HepG2 (cell line): ENCODE results near the gene COX6B1. TPM values are rescaled to one million over a fixed set of nuclear protein-coding genes. Genes with fewer than 3 reads are reported as not detected.

ENCODE experiments used
- GATAD2A ChIP-seq: IDR thresholded peaks from 2 replicates; pipeline ENCODE4 v1.6.1; 2016
- HNF1B ChIP-seq: sonication (generic); formaldehyde crosslinking; IDR thresholded peaks from 2 replicates; pipeline ENCODE4 v1.5.1; 2020; ENCODE audit warnings: mild to moderate bottlenecking, moderate library complexity, missing genetic modification reagents
- HOXD1 ChIP-seq: sonication (generic); formaldehyde crosslinking; IDR thresholded peaks from 2 replicates; pipeline ENCODE4 v1.5.0; 2020; ENCODE audit warnings: missing genetic modification reagents
- MED1 ChIP-seq: sonication (generic); formaldehyde crosslinking; IDR thresholded peaks from 2 replicates; pipeline ENCODE4 v1.4.0; 2020; ENCODE audit warnings: missing genetic modification reagents
- SNRNP70 ChIP-seq: fragments of 200-400 bp; formaldehyde crosslinking; IDR thresholded peaks from 2 replicates; pipeline ENCODE4 v1.6.1; 2017; ENCODE audit warnings: mild to moderate bottlenecking, low read depth, low read length, moderate library complexity
- ZMYM3 ChIP-seq: sonication (generic); formaldehyde crosslinking; IDR thresholded peaks from 2 replicates; pipeline ENCODE4 v1.5.1; 2020; ENCODE audit warnings: mild to moderate bottlenecking, missing genetic modification reagents
- ZNF142 ChIP-seq: sonication (generic); formaldehyde crosslinking; IDR thresholded peaks from 2 replicates; pipeline ENCODE4 v1.4.0; 2020; ENCODE audit warnings: missing genetic modification reagents
- ZNF513 ChIP-seq: sonication (generic); formaldehyde crosslinking; conservative IDR thresholded peaks from 2 replicates; pipeline ENCODE4 v1.5.0; 2020; ENCODE audit warnings: missing genetic modification reagents
- ZNF574 ChIP-seq: sonication (generic); formaldehyde crosslinking; IDR thresholded peaks from 2 replicates; pipeline ENCODE4 v1.4.0; 2020; ENCODE audit warnings: missing genetic modification reagents
- polyA plus RNA-seq, 8 experiments: library from polyadenylated mRNA; depleted of rRNA in 3 of 8; stranded (reverse) in 7 of 8; unstranded in 1 of 8; fragments of >200 nt; fragmentation: Illumina TruSeq in 4 of 8; extraction: Trizol in 4 of 8; gene quantifications; 2 replicates each; pipeline versions ENCODE4 v1.2.1 to v1.2.3, GENCODE V29; 2011 to 2016; ENCODE audit warnings: low read depth in 4 of 8, missing spikeins in 1 of 8, mixed read lengths in 1 of 8; ENCODE audit not compliant: insufficient read depth in 1 of 8
- total RNA-seq, 5 experiments: library from RNA; depleted of rRNA; stranded (reverse); fragments of >200 nt; fragmentation: Illumina TruSeq; extraction: Trizol; gene quantifications; 2 replicates each; pipeline ENCODE4 v1.2.3, GENCODE V29; 2016; ENCODE audit warnings: low read depth in 1 of 5

COX6B1 gene
- total and polyA plus RNA-seq, 2 of the 13 experiments (the other 11 are each of a cell fraction or from before 2014, with no cell fraction given), result 481 to 487 TPM

GRCh38 chr19:35643255-35644205, 4.6 kb upstream of the COX6B1 start (continued):
- peak; percentile 62; the same call in 1 of the 2 replicates for TF ChIP-seq ZNF574
- peak; percentile 15; the same call in 1 of the 2 replicates for TF ChIP-seq GATAD2A
- 0 out of 2 replicates have a peak, but pooled peaks have one; percentile 52 for TF ChIP-seq ZNF142 (CRISPR knock-in tag)
- TF ChIP-seq ZMYM3 (CRISPR knock-in tag), result peak; percentile 59; the same call in 1 of the 2 replicates
- TF ChIP-seq SNRNP70, result no peak
- peak; percentile 68; the same call in 1 of the 2 replicates for TF ChIP-seq HOXD1 (CRISPR knock-in tag)
- TF ChIP-seq HNF1B (CRISPR knock-in tag), result no peak
- peak; percentile 70 for TF ChIP-seq MED1 (CRISPR knock-in tag)
- no peak for TF ChIP-seq ZNF513 (CRISPR knock-in tag)
